Chondrocyte (in vitro differentiated cells): Measurements from ENCODE around the gene PNRC2. TPM values are rescaled to one million over a fixed set of nuclear protein-coding genes. Genes with fewer than 3 reads are reported as not detected.
A peak's percentile ranks its signal among the peaks of the same experiment; 100 is the strongest.

Experiments
- DNase-seq: peaks from one replicate; pipeline ENCODE4 v3.0.0; 2021; ENCODE audit warnings: mixed read lengths, low spot score
- H3K27ac Mint-ChIP-seq: one replicate; pipeline ENCODE4 v1.8.0; 2021; ENCODE audit warnings: mild to moderate bottlenecking, moderate library complexity, mixed read lengths; ENCODE audit not compliant: unreplicated experiment
- H3K27me3 Mint-ChIP-seq: 2 replicates; pipeline ENCODE4 v1.8.0; 2021; ENCODE audit warnings: low read depth, mixed read lengths
- H3K36me3 Mint-ChIP-seq: 2 replicates; pipeline ENCODE4 v1.8.0; 2021; ENCODE audit warnings: low read depth, mixed read lengths
- H3K4me1 Mint-ChIP-seq: 2 replicates; pipeline ENCODE4 v1.8.0; 2021; ENCODE audit warnings: low read depth, mild to moderate bottlenecking, mixed read lengths
- H3K4me3 Mint-ChIP-seq: one replicate; pipeline ENCODE4 v1.8.0; 2021; ENCODE audit warnings: mild to moderate bottlenecking, moderate library complexity, mixed read lengths; ENCODE audit not compliant: unreplicated experiment
- H3K9me3 Mint-ChIP-seq: 2 replicates; pipeline ENCODE4 v1.8.0; 2021; ENCODE audit warnings: low read depth, mixed read lengths
- total RNA-seq: library from RNA; stranded (reverse); gene quantifications from 3 replicates; pipeline ENCODE4 v1.2.1, GENCODE V29; 2021
- TF ChIP-seq, protein P1 (sequence below): fragments of 200-600 bp; sonication (generic); IDR thresholded peaks from 2 replicates; pipeline ENCODE4 v1.5.0; 2021; ENCODE audit warnings: antibody characterized with exemption, mild to moderate bottlenecking, moderate library complexity

Gene PNRC2
- total RNA-seq, 1 donor from 2014 or later: 54.2 TPM

DNA sequence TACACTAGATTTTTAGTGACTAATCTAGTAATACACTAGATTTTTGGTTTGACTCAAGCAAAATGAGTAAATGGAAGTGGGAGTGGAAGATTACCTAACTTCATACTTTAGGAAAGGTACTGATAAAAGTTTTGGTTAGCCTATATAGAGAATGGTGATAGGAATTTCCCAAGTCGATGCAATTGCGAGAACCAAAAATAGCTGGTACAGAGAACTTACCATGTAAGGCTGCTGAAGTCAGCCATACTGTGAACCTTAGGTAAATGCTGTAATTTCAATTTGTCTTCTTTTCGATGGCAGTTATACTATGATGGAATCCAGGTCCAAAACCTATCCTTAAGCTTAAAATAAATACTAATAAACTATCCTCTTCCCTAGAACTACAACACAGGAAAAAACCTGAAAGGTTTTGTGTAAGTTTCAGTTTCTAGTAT, 4.6 kb downstream of the PNRC2 start:
- Mint-ChIP-seq H3K27me3 (no peaks in the 10 kb centered on the region), H3K9me3 (no peaks in the 10 kb centered on the region), H3K4me1 (peaks cover 27% of the 10 kb centered on the region), H3K4me3 (no peak overlapping the region), H3K27ac (peak overlapping the region; percentile 76), H3K36me3 (peaks cover 26% of the 10 kb centered on the region)
- no peak for DNase-seq
- TF ChIP-seq, protein P1, sequence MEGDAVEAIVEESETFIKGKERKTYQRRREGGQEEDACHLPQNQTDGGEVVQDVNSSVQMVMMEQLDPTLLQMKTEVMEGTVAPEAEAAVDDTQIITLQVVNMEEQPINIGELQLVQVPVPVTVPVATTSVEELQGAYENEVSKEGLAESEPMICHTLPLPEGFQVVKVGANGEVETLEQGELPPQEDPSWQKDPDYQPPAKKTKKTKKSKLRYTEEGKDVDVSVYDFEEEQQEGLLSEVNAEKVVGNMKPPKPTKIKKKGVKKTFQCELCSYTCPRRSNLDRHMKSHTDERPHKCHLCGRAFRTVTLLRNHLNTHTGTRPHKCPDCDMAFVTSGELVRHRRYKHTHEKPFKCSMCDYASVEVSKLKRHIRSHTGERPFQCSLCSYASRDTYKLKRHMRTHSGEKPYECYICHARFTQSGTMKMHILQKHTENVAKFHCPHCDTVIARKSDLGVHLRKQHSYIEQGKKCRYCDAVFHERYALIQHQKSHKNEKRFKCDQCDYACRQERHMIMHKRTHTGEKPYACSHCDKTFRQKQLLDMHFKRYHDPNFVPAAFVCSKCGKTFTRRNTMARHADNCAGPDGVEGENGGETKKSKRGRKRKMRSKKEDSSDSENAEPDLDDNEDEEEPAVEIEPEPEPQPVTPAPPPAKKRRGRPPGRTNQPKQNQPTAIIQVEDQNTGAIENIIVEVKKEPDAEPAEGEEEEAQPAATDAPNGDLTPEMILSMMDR: no peak

DNA sequence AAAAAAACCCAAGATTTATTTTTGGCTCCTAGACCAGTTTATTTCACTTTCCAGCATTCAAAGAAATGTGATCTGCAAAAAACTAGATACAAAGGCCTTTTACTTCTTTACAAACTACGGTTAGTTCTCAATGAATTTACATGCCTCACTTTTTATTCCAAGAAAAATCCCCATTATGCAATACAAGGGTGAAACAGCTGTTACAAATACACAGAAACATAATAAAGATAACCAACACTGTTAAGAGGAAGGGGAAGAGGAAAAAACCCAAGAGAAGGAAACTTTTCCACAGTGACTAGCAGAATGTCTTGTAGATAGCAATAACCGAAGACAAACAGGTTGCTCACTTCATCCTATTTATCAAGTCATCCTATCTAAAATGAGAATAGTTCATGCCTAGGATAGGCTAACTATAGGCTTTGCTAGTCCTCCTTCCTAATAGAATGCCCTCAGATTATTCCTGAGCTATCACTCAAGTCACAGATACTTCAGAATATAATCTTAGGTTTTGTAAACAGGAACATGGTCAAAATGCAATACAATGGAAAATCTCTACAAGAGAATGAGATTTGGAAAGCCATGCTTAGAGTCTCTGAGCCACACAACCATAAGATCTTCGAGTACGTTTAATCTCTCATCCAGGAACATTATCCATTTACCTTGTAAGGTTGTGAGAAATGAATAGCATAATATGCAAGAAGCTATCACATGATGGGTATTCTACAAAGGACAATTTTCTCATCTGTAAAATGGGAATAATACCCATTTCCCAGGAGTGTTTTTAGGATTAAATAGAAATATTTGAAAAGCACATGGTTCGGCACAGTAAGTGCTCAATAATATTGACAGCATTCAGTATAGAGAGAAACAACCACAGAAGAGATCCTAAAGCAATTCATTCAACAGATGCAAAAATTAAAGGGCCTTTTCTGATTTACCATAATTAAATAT, 5.4 kb downstream of the PNRC2 start:
- TF ChIP-seq, protein P1: no peak
- Mint-ChIP-seq H3K27ac (peak overlapping the region; percentile 76), H3K36me3 (peaks cover 29% of the 10 kb centered on the region), H3K4me3 (no peak overlapping the region), H3K9me3 (no peaks in the 10 kb centered on the region), H3K27me3 (no peaks in the 10 kb centered on the region), H3K4me1 (peaks cover 27% of the 10 kb centered on the region)
- DNase-seq: no peak

DNA sequence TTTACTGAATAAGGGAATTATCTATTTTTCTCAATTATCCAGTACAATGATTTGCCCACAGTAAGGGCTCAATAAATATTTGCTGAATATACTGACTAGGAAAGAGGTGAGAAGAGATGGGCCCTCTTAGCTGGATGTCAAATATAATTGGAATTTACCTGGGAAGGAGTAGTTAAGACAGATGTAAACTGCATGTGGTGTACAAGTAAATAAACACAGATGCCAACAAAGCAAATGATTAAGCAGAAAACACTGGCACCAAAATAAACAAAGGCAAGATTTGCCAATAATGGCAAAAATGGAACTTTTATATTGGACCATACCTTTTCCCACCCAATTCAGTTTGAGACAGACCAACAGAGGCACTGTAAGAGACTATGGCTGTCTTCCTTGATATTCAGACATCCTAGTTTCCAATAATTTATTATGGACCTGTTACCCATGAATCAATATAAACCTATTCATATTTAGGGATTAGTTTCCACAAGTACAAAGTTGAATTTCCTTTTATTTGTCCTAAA, 7.4 kb downstream of the PNRC2 start:
- Mint-ChIP-seq H3K27ac (no peak overlapping the region), H3K4me3 (no peak overlapping the region), H3K36me3 (peaks cover 25% of the 10 kb centered on the region), H3K9me3 (no peaks in the 10 kb centered on the region), H3K27me3 (no peaks in the 10 kb centered on the region), H3K4me1 (peaks cover 17% of the 10 kb centered on the region)
- TF ChIP-seq, protein P1: no peak
- DNase-seq: no peak

DNA sequence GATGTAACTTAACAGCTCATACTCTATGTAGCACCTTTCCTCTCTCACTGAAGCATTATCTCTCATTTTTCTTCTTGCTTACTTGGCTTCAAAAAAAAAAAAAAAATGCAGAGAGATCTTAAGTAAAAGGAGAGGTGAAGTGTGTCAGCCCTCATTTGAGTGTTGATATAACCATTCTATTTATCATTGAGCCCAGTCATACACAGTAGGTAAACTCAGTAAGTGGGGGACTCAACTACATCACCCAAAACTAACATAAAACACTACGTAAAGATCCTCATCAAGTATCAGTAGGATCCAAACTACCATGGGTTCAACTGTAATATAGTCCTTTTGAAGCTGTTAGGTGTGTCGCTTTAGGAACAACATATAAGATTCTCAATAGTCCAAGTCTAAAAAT, 8.2 kb downstream of the PNRC2 start:
- Mint-ChIP-seq H3K4me3 (no peak overlapping the region), H3K4me1 (peaks cover 14% of the 10 kb centered on the region), H3K27me3 (no peaks in the 10 kb centered on the region), H3K36me3 (peaks cover 25% of the 10 kb centered on the region), H3K9me3 (no peaks in the 10 kb centered on the region), H3K27ac (no peak overlapping the region)
- TF ChIP-seq, protein P1: no peak
- no peak for DNase-seq

DNA sequence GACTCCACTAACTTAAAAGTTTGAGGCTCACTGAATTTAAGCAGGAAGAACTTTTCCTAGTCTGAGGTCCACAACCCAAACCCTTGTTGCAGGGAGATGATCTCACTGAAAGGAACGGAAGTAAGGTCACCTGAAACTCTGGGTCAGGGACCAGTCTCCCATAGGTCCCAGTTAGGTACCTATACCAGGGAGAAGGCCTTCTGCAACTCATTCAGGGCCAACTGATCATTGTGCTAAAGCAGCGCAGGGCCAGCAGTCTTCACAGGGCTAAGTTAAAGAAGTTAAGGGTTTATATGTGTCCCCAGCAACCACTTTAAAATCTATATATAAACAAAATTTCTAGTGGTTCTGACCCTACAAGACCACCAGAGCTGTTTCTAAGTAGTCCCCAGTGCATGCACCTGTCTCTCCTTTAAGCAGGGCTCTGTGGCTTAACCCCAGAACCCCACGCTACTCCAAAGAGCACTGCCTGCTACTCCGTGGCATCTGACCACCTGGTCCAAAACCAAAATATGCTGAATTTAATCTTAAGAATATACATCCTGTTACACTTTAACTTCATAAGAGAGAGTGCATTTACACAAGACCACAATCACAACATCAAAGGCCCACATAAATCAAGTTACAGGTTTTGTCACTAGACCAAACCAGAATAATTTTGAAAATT, 17.7 kb downstream of the PNRC2 start:
- DNase-seq: no peak
- Mint-ChIP-seq H3K4me1 (peaks cover 65% of the 10 kb centered on the region), H3K9me3 (no peaks in the 10 kb centered on the region), H3K36me3 (peaks cover 16% of the 10 kb centered on the region), H3K27me3 (no peaks in the 10 kb centered on the region), H3K4me3 (peak overlapping the region; percentile 43), H3K27ac (peak overlapping the region; percentile 68)
- TF ChIP-seq, protein P1: no peak
